ENCODE results near the gene PRKCE. TPM values are rescaled to one million over a fixed set of nuclear protein-coding genes. Genes with fewer than 3 reads are reported as not detected.

The PRKCE gene
- polyA plus RNA-seq, 3 donors = 1.3 to 7.7 (median 2.3) TPM

DNA sequence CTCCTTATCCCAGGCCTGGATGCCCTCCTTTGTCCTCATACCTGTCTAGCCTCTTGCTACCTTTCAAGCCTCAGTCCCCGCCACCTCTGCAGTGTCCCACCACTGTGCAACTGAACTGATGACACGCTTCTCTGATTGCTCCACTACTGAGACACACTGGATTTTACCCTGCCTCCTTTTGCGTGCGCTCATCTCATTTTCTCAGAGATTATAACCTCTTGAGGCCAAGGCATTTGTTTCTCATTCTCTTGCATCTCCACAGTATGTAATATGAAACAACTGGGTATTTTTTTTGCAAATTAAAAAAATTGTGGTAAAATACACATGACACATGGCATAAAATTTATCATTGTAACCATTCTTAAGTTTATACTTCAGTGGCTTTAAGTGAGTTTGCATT lies 95.4 kb downstream of the PRKCE start:
- peaks cover 27% of the 10 kb centered on the region for H4K20me1 ChIP-seq (ENCODE audit: insufficient read depth, low read length)

DNA sequence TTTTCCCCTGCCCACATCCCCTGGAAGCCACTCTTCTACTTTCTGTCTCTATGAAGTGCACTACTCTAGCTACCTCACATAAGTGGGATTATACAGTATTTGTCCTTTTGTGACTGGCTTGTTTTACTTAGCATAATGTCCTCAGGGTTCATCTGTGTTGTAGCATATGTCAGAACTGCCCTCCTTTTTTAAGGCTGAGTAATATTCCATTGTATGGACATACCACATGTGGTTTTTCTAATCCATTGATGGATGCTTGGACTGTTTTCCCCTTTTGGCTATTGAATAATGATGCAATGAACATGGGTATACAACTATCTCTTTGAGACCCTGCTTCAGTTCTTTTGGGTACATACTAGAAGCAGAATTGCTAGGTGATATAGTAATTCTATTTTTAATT lies 95.9 kb downstream of the PRKCE start:
- Mint-ChIP-seq H3K4me1 (peaks cover 22% of the 10 kb centered on the region), H3K27ac (no peak overlapping the region), H3K27me3 (ENCODE audit: low read depth in 3 of 3) (peaks cover 0 to 4% (median 1%) of the 10 kb centered on the region in 3 donors), H3K4me3 (no peak overlapping the region), H3K36me3 (peaks cover 0 to 5% of the 10 kb centered on the region in 2 donors), H3K9me3 (peaks cover 0 to 7% (median 2%) of the 10 kb centered on the region in 7 donors)
- Histone ChIP-seq H3K4me2 (replicated peaks; ENCODE audit: extremely low read depth, low read length, poor library complexity, severe bottlenecking) (no peak overlapping the region), H3K27me3 (ENCODE audit: control insufficient read depth in 2 of 2, insufficient read depth in 2 of 2, low read length in 2 of 2) (no peaks in the 10 kb centered on the region), H3K4me3 (replicated peaks in 1 of 3; ENCODE audit: low read depth in 2 of 3, low read length in 3 of 3) (no peak overlapping the region), H3K9ac (ENCODE audit: insufficient read depth, low read length, poor library complexity, severe bottlenecking) (no peak overlapping the region), H3K27ac (ENCODE audit: low read depth in 1 of 2, low read length in 2 of 2) (no peak overlapping the region), H3K79me2 (ENCODE audit: insufficient read depth, low read length) (peaks cover 7% of the 10 kb centered on the region), H3K4me1 (ENCODE audit: control insufficient read depth in 1 of 2, insufficient read depth in 2 of 2, low read length in 2 of 2) (peaks cover 8 to 12% of the 10 kb centered on the region in 2 donors), H4K20me1 (ENCODE audit: insufficient read depth, low read length) (peaks cover 27% of the 10 kb centered on the region), H3K36me3 (replicated peaks in 1 of 2; ENCODE audit: control insufficient read depth in 1 of 2, insufficient read depth in 2 of 2, low read length in 2 of 2) (no peaks in the 10 kb centered on the region), H2AFZ (ENCODE audit: insufficient read depth, low read depth, low read length, poor library complexity, severe bottlenecking) (no peak overlapping the region), H3K9me3 (replicated peaks in 1 of 2; ENCODE audit: control insufficient read depth in 1 of 2, insufficient read depth in 1 of 2, low read length in 2 of 2) (peaks cover 0 to 3% of the 10 kb centered on the region in 2 donors)
- TF ChIP-seq, protein P1, sequence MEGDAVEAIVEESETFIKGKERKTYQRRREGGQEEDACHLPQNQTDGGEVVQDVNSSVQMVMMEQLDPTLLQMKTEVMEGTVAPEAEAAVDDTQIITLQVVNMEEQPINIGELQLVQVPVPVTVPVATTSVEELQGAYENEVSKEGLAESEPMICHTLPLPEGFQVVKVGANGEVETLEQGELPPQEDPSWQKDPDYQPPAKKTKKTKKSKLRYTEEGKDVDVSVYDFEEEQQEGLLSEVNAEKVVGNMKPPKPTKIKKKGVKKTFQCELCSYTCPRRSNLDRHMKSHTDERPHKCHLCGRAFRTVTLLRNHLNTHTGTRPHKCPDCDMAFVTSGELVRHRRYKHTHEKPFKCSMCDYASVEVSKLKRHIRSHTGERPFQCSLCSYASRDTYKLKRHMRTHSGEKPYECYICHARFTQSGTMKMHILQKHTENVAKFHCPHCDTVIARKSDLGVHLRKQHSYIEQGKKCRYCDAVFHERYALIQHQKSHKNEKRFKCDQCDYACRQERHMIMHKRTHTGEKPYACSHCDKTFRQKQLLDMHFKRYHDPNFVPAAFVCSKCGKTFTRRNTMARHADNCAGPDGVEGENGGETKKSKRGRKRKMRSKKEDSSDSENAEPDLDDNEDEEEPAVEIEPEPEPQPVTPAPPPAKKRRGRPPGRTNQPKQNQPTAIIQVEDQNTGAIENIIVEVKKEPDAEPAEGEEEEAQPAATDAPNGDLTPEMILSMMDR (IDR thresholded peaks at IDR 0.05) = no peak
- intact Hi-C loops (cut with micrococcal nuclease) = no loop called here
- DNase-seq = no peak

More for the DNA sequence above, 95.4 kb downstream of the PRKCE start:
- Histone ChIP-seq H3K27me3 (ENCODE audit: control insufficient read depth in 2 of 2, insufficient read depth in 2 of 2, low read length in 2 of 2) (no peaks in the 10 kb centered on the region), H3K9ac (ENCODE audit: insufficient read depth, low read length, poor library complexity, severe bottlenecking) (no peak overlapping the region), H2AFZ (ENCODE audit: insufficient read depth, low read depth, low read length, poor library complexity, severe bottlenecking) (no peak overlapping the region), H3K4me3 (replicated peaks in 1 of 3; ENCODE audit: low read depth in 2 of 3, low read length in 3 of 3) (no peak overlapping the region), H3K36me3 (replicated peaks in 1 of 2; ENCODE audit: control insufficient read depth in 1 of 2, insufficient read depth in 2 of 2, low read length in 2 of 2) (no peaks in the 10 kb centered on the region), H3K27ac (ENCODE audit: low read depth in 1 of 2, low read length in 2 of 2) (no peak overlapping the region), H3K4me1 (ENCODE audit: control insufficient read depth in 1 of 2, insufficient read depth in 2 of 2, low read length in 2 of 2) (peaks cover 8 to 12% of the 10 kb centered on the region in 2 donors), H3K79me2 (ENCODE audit: insufficient read depth, low read length) (peaks cover 7% of the 10 kb centered on the region), H3K9me3 (replicated peaks in 1 of 2; ENCODE audit: control insufficient read depth in 1 of 2, insufficient read depth in 1 of 2, low read length in 2 of 2) (peaks cover 0 to 3% of the 10 kb centered on the region in 2 donors), H3K4me2 (replicated peaks; ENCODE audit: extremely low read depth, low read length, poor library complexity, severe bottlenecking) (no peak overlapping the region)
- Mint-ChIP-seq H3K27me3 (ENCODE audit: low read depth in 3 of 3) (peaks cover 0 to 4% (median 1%) of the 10 kb centered on the region in 3 donors), H3K9me3 (peaks cover 0 to 7% (median 2%) of the 10 kb centered on the region in 7 donors), H3K36me3 (peaks cover 0 to 6% of the 10 kb centered on the region in 2 donors), H3K4me3 (no peak overlapping the region), H3K27ac (no peak overlapping the region), H3K4me1 (peaks cover 22% of the 10 kb centered on the region)
- WGBS (ENCODE audit: insufficient coverage) = 96% methylated on average over 2 of the region's 4 CpGs
- intact Hi-C loops (cut with micrococcal nuclease) = no loop called here
- DNase-seq = no peak
- TF ChIP-seq, protein P1 (IDR thresholded peaks at IDR 0.05) = no peak
